Activated T-cell treated with anti-CD3 and anti-CD28 coated beads, Interleukin-2, amount 50 U/mL, for 4 hours (primary cell): Measurements from ENCODE around the gene FRAT2. TPM values are rescaled to one million over a fixed set of nuclear protein-coding genes. Genes with fewer than 3 reads are reported as not detected.

ENCODE experiments used
- ATAC-seq, 2 donors: fragments of 200-7000 bp; cut with Tn5 transposase; one replicate each; pipeline ENCODE4 v1.10.0; 2021
- DNase-seq: peaks from one replicate; pipeline ENCODE4 v3.0.0-alpha.2; 2020
- H3K27me3 Mint-ChIP-seq: one replicate; pipeline ENCODE4 v1.8.0; 2021; ENCODE audit warnings: low read depth, mixed read lengths
- H3K36me3 Mint-ChIP-seq: one replicate; pipeline ENCODE4 v1.8.0; 2022; ENCODE audit warnings: mixed read lengths; ENCODE audit not compliant: insufficient read depth
- H3K4me1 Mint-ChIP-seq: one replicate; pipeline ENCODE4 v1.8.0; 2021; ENCODE audit warnings: low read depth, mixed read lengths
- H3K4me3 Mint-ChIP-seq: one replicate; pipeline ENCODE4 v1.8.0; 2021; ENCODE audit warnings: mild to moderate bottlenecking, moderate library complexity, mixed read lengths
- H3K9me3 Mint-ChIP-seq: one replicate; pipeline ENCODE4 v1.8.0; 2021; ENCODE audit warnings: mixed read lengths
- total RNA-seq, 3 donors: library from RNA; stranded (reverse); gene quantifications; one replicate each; pipeline ENCODE4 v1.2.1, GENCODE V29; 2021

Gene FRAT2, protein sequence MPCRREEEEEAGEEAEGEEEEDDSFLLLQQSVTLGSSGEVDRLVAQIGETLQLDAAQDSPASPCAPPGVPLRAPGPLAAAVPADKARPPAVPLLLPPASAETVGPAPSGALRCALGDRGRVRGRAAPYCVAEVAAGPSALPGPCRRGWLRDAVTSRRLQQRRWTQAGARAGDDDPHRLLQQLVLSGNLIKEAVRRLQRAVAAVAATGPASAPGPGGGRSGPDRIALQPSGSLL
- total RNA-seq = 10 to 100 TPM in 2 of 3 donors, 1 to 10 TPM in 1; 9.9 to 11.7 (median 11.4) TPM

DNA sequence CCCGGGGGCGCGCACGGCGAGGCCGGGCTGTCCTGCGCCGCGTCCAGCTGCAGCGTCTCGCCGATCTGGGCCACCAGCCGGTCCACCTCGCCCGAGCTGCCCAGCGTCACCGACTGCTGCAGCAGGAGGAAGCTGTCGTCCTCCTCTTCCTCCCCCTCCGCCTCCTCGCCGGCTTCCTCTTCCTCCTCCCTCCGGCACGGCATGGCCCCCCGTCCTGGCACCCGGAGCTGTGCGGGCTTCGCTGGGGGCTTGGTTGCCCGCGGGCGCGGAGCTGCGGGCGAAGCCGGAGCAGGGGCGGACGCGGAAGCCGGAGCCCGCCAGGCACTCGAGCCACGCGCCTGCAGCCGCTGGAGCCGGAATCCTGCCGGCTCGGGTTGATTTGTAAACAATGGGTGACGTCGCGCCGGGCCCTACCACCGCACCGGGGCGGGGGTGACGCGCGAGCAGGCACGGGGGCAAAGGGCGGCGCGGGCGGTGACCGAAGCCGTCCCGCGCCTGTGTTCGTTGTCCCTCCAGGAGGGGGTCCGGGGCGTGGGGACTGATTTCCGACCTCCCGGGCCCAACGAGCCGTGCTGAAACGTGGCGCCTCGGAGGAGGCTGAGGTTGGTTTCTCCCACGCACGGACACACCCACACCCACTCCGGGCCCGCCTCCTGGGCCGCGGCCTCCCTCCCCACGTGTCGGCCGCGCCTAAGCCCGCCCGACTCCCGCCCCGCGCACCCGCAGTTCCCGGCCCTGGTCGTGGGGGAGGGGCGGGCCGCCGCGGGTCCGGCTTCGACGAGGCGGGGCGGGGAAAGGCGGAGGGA, at the start of gene FRAT2:
Gene FRAT2 (minus strand): TSS at position 360 of the 806 bp plus-strand sequence. CDS start 157 bp downstream, at position 203.
- ATAC-seq (peak; percentile 80 to 82), DNase-seq (peak; percentile 83)
- H3K27me3 Mint-ChIP-seq = no peaks in the 10 kb centered on the region
- peaks cover 37% of the 10 kb centered on the region for H3K4me1 Mint-ChIP-seq
- H3K36me3 Mint-ChIP-seq = peaks cover 8% of the 10 kb centered on the region
- peak within 1 kb of the TSS; percentile 89 for H3K4me3 Mint-ChIP-seq
- no peaks in the 10 kb centered on the region for H3K9me3 Mint-ChIP-seq

DNA sequence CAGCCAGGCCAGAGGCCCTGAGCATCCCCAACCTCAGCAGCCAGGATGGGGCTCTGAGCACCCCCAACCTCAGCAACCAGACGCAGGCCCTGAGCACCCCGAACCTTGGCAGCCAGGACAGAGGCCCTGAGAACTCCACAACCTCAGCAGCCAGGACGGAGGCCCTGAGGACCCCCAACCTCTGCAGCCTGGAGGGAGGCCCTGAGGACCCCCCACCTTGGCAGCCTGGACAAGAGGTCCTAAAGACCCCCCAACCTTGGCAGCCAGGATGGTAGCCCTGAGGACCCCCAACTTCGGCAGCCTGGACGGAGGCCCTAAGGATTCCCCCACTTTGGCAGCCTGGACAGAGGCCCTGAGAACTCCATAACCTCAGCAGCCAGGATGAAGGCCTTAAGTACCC, 49.6 kb upstream of the FRAT2 start:
- no peaks in the 10 kb centered on the region for H3K27me3 Mint-ChIP-seq
- H3K9me3 Mint-ChIP-seq = no peaks in the 10 kb centered on the region
- ATAC-seq = no peak
- no peak for DNase-seq
- H3K4me3 Mint-ChIP-seq = no peak overlapping the region
- H3K4me1 Mint-ChIP-seq = no peaks in the 10 kb centered on the region
- H3K36me3 Mint-ChIP-seq = peaks cover 42% of the 10 kb centered on the region

DNA sequence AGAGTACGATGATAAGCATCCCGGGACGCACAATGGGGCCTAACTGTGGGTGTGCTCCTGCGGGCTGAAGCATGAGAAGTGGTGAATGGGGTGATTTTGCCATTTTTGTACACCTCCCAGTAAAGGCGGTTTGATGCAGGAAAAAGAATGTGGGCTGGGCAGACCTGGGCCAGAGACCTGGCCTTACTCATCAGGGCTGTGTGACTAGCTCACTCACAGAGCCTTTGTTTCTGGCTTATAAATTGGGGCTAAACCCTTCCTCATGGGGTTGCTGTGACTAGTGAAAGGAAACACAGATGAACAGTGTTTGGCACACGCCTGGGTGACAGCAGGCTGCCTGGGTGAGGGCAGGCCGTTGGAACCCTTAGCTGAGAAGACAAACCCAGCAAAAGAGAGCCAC, 48.6 kb upstream of the FRAT2 start:
- Mint-ChIP-seq H3K27me3 (no peaks in the 10 kb centered on the region), H3K9me3 (no peaks in the 10 kb centered on the region), H3K4me1 (no peaks in the 10 kb centered on the region), H3K36me3 (peaks cover 37% of the 10 kb centered on the region), H3K4me3 (no peak overlapping the region)
- DNase-seq = no peak
- no peak for ATAC-seq

DNA sequence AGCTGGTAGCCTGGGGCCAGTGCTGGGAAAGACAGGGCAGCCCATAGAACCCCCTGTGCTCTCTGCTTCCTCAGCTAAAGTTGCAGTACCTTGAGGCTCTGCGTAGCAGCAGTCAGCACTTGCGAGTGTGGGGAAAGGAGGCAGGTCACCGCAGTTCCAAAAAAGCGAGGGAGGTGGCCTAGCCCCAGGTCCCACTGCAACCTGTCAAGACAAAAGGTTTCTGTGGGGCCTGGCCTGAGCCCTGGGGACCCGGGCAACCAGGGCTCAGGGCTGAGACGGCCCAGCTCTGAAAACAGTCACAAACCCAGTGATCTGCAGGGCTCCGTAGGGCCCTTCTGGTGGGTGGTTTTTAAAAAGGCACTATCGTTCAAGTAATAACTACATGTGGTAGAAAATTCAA, 47.1 kb upstream of the FRAT2 start:
- H3K4me3 Mint-ChIP-seq = no peak overlapping the region
- DNase-seq (no peak), ATAC-seq (no peak)
- no peaks in the 10 kb centered on the region for H3K27me3 Mint-ChIP-seq
- no peaks in the 10 kb centered on the region for H3K9me3 Mint-ChIP-seq
- peaks cover 31% of the 10 kb centered on the region for H3K36me3 Mint-ChIP-seq
- H3K4me1 Mint-ChIP-seq = no peaks in the 10 kb centered on the region

DNA sequence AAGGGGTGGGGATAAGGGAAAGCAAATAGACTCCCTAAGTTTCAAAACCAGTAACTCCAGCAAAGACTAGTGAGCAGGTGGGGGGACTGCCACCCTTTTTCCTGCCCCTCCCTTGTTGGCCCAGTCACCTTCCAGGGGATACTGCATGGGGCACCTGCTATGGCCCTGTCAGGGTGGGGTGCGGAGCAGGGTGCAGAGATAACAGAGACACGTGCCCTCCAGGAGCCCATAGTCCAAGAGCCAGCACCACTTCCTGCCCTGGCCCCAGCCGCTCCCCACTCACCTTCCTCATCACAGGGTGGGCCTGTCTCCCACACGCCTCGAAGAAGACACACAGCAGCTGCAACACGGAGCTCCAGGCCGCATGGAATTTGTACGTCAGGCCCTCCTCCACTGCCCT, 46.0 kb upstream of the FRAT2 start:
- no peak for DNase-seq
- no peaks in the 10 kb centered on the region for H3K27me3 Mint-ChIP-seq
- no peak for ATAC-seq
- H3K4me3 Mint-ChIP-seq = no peak overlapping the region
- H3K9me3 Mint-ChIP-seq = no peaks in the 10 kb centered on the region
- H3K4me1 Mint-ChIP-seq = no peaks in the 10 kb centered on the region
- H3K36me3 Mint-ChIP-seq = peaks cover 30% of the 10 kb centered on the region

DNA sequence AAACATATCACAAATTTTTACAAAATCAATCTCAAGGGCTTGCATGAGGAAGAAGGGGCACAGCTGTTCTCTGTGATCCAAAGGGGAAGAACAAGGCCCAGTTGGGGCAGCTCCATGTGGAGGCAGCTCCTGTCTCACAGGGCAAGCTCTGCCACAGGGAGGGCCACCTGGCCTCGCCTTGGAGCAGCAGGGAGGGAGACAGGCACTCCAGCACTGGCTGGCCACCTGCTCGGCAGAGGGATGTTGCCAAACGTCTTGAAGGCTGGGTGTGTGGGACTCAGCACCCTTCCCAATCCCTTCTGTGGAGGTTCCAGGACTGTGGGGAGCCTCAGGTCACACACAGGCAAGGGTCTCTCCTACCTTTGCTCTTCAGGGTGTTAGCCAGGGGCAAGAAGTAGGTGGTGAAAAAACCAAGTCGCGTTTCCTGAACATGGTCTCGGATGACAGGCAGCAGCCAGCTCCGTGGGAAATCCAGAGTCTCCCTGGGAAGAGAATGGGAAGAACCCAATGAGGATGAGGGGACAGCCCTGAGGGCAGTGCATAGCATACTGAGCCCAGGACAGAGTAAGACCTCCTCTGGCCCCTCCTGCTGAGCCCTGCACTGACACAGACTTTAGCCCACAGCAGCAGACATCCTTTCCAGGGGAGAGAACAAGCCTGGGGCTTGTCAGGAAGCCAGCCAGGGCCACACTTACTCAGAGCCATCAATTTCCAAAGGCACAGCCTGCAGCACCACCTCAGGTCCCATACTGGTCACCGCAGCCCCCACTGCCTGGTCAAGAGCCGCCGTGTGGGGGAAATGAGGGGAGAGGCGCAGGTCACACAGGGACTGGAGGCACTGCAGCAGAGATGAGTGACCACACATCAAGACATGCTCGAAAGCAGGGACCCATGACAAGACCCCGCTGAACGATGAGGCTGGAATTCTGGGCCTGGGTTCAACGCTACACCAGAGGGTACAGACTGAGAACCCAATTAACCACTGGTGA, 44.7 kb upstream of the FRAT2 start:
- Mint-ChIP-seq H3K9me3 (no peaks in the 10 kb centered on the region), H3K27me3 (no peaks in the 10 kb centered on the region), H3K4me1 (no peaks in the 10 kb centered on the region), H3K36me3 (peaks cover 24% of the 10 kb centered on the region), H3K4me3 (no peak overlapping the region)
- ATAC-seq (no peak), DNase-seq (no peak)

DNA sequence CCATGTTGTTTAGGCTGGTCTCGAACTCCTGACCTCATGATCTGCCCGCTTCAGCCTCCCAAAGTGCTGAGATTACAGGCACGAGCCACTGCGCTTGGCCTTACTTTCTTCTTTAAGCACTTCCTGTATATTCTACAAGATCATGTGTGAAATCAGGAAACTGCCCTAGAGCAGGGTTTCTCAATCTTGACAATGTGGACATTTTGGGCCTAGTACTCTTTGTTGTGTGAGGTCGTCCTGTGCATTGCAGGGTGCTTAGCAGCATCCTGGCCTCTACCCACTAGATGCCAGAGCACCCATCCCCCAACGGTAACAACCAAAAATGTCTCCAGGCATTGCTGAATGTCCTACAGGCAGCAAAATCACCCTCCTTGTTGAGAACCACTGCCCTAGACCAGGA, 41.9 kb upstream of the FRAT2 start:
- no peaks in the 10 kb centered on the region for H3K4me1 Mint-ChIP-seq
- H3K9me3 Mint-ChIP-seq = no peaks in the 10 kb centered on the region
- ATAC-seq (no peak), DNase-seq (no peak)
- H3K4me3 Mint-ChIP-seq = no peak overlapping the region
- peaks cover 34% of the 10 kb centered on the region for H3K36me3 Mint-ChIP-seq
- no peaks in the 10 kb centered on the region for H3K27me3 Mint-ChIP-seq

DNA sequence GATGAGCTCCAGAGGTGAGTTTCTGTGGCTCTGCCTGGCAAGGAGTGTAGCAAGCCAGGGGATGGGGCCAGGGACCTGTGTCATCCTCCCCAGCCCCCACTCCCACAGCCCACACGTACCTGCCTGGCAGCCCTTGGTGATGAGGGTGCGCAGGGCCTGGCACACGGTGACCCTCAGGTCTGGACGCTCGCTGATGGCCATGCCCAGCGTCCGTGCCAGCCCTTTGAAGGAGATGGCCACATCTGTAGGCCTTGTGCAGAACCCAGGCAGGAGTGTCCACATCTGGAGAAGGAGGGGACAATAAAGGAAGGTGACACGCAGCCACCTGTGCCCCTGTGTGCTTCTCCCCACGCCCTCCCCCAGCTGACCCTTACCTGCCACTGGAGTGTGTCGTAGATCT, 38.9 kb upstream of the FRAT2 start:
- Mint-ChIP-seq H3K9me3 (no peaks in the 10 kb centered on the region), H3K36me3 (peaks cover 32% of the 10 kb centered on the region), H3K4me1 (no peaks in the 10 kb centered on the region), H3K4me3 (no peak overlapping the region), H3K27me3 (no peaks in the 10 kb centered on the region)
- DNase-seq (no peak), ATAC-seq (no peak)

DNA sequence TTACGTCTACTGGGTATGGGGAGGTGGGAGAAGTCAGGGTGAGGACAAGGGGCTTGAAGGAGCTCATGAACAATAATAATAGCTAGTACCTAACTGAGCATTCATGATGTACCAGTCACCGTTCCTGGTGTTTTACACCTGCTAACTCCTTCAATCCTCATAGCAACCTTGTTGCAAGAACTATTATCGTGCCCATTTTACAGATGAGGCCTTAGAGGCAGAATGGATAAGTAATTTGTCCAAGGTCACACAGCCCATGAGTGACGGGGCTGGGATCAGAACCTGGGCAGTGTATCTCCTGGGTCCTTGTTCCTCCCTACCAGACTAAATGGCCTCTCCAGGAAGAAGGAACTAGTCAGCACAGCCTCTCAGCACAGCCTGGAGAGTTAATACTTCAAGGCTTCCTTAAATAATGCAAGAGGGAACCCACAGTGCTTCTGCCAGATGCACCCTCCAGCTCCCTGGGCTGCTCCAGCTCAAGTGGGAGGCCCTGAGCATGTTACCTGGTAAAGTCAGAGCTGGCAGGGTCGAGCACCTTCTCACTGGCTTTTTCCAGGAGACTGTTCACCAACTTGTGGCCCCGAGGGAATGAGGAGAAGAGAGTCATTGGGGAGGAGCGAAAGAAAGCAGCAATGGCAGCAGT, 37.8 kb upstream of the FRAT2 start:
- no peaks in the 10 kb centered on the region for H3K27me3 Mint-ChIP-seq
- H3K4me3 Mint-ChIP-seq = no peak overlapping the region
- H3K4me1 Mint-ChIP-seq = no peaks in the 10 kb centered on the region
- no peak for DNase-seq
- no peaks in the 10 kb centered on the region for H3K9me3 Mint-ChIP-seq
- ATAC-seq = no peak
- H3K36me3 Mint-ChIP-seq = peaks cover 33% of the 10 kb centered on the region

DNA sequence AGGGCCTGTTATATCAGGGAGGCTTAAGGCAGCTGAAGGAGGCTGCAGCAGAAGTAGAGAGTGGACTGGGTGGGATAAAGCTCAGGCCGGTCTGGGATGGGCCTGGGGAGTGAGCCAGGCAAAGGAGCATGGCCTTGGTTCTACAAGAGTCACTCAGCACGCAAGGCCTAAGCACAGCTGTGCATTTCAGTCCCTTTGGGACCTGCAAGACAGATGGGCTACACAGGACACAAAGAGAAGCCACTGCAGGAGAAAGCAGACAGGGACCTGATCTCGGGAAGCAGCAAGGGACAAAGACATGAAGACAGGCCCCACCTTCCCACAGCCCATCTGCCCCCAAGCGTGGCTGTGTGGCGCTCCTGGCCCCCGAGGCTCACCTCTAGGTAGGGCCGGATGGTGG, 37.2 kb upstream of the FRAT2 start:
- Mint-ChIP-seq H3K4me1 (no peaks in the 10 kb centered on the region), H3K27me3 (no peaks in the 10 kb centered on the region), H3K4me3 (no peak overlapping the region), H3K36me3 (peaks cover 37% of the 10 kb centered on the region), H3K9me3 (no peaks in the 10 kb centered on the region)
- ATAC-seq (no peak), DNase-seq (no peak)

DNA sequence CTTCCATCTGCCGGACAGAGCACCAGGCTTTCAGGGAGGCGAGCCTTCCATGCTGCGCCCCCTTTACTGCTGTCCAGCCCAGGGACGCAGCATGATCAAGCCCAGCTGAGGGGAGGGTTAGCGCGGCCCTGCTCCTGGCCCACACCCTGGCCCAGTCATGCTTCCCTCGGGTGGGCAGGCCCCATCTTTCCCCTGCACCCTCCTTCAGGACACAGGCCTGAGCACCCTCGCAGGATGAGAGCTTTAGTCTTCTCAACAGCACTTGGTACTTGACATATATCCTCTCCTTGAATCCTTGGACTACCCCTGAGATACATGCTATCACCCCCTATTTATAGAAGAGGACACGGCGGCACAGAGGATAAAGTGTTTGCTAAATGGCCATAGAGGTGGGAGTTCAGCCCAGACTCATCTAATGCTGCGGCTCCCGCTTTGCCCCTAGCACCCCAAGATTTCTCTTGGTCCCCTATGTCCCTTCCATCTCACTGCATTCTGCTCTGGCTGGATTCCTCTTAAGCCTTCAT, 32.7 kb upstream of the FRAT2 start:
- Mint-ChIP-seq H3K4me1 (no peaks in the 10 kb centered on the region), H3K9me3 (no peaks in the 10 kb centered on the region), H3K27me3 (no peaks in the 10 kb centered on the region), H3K4me3 (no peak overlapping the region), H3K36me3 (peaks cover 45% of the 10 kb centered on the region)
- ATAC-seq = no peak
- DNase-seq = no peak

DNA sequence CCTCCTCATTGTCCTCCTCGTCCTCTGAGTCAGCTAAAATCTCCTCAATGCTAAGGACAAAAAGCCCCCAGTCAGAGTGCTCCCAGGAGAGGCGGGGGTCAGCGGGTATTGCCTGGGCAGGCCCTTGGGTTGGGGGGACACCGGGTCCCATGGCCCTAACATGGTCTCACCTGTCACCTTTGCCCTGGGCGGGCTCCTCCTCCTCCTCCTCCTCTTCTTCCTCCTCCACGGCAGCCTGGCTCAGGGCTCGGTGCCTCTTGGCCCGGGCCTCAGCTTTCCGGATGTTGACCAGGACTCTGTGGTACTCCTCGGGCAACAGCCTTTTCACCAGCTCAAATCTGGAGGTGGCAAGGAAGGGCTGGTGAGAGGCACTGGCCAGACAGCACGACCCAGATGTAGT, 32.0 kb upstream of the FRAT2 start:
- ATAC-seq (no peak), DNase-seq (no peak)
- Mint-ChIP-seq H3K36me3 (peaks cover 39% of the 10 kb centered on the region), H3K27me3 (no peaks in the 10 kb centered on the region), H3K4me1 (no peaks in the 10 kb centered on the region), H3K9me3 (no peaks in the 10 kb centered on the region), H3K4me3 (no peak overlapping the region)

DNA sequence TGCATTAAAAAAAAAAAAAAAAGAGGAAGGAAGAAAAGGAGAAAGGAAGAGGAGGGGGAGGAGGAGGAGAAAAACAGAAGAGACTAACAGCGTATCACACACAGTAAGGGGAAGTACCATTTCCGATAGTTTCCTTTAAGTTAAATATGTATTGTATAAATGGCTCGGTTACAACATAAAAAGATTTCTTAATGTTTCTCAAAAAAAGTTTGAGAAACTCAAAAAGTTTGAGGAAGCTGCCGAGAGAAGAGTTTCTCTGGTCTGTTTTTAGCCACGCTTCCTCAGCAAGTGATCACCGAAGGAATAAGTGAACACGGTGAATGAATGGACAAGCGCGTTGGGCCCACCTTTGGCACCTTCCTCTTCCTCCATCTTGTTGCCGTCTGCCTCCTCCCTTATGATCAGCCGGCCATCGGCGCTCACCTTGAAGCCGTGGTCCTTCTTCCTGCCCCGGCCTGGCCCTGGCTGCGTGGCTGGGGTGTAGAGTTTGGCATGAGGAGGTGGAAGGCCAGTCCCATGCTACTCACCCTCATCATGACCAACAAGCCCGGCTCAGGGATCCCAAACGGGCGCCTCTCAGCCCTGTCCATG, 31.3 kb upstream of the FRAT2 start:
- H3K4me1 Mint-ChIP-seq = no peaks in the 10 kb centered on the region
- H3K36me3 Mint-ChIP-seq = peaks cover 37% of the 10 kb centered on the region
- no peak for DNase-seq
- H3K9me3 Mint-ChIP-seq = no peaks in the 10 kb centered on the region
- no peak for ATAC-seq
- H3K27me3 Mint-ChIP-seq = no peaks in the 10 kb centered on the region
- H3K4me3 Mint-ChIP-seq = no peak overlapping the region
